Femur (tissue), 1 donor: Measurements from ENCODE around the gene GNAT1.

Experiments used
- DNase-seq: peaks from one replicate; pipeline ENCODE4 v3.0.0-alpha.2; 2017

The GNAT1 gene

GRCh38 chr3:50182533-50183099 lies 8.8 kb upstream of the GNAT1 start:
- no peak for DNase-seq

- DNase-seq: no peak
These were observed 7.7 kb upstream of the GNAT1 start for GRCh38 chr3:50183755-50184154.

DNA sequence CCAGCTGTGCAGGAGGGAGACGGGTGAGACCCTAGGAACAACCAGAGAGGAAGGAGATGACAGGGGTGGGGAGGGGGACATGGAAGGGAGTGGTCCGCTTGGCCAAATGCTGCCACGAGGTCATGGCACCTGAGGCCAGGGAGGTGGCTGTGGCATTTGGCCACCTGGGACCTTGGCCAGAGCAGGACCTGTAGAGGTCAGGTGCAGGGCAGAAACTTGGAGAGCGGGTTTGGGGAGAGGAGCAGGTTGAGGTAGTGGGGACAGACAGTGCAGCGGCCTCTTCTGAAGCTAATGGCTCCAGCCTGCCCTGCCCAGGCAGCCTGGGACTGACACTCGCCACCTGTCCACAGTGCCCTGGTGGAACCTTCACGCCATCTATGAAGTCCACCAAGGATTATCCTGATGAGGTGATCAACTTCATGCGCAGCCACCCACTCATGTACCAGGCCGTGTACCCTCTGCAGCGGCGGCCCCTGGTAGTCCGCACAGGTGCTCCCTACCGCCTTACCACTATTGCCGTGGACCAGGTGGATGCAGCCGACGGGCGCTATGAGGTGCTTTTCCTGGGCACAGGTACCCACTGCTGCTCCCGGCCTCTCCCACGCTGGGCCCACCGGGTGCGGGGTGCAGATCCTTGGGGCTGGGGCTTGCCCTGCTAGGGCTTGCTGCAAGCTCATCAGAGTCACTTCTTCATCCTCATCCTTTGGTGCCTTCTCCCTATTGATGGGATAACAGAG lies 7.0 kb upstream of the GNAT1 start:
- DNase-seq: no peak

GRCh38 chr3:50185230-50185629 lies 6.2 kb upstream of the GNAT1 start:
- no peak for DNase-seq

GRCh38 chr3:50186096-50186495 lies 5.3 kb upstream of the GNAT1 start:
- no peak for DNase-seq

- DNase-seq: no peak
These were observed 3.7 kb upstream of the GNAT1 start for GRCh38 chr3:50187750-50188149.

DNA sequence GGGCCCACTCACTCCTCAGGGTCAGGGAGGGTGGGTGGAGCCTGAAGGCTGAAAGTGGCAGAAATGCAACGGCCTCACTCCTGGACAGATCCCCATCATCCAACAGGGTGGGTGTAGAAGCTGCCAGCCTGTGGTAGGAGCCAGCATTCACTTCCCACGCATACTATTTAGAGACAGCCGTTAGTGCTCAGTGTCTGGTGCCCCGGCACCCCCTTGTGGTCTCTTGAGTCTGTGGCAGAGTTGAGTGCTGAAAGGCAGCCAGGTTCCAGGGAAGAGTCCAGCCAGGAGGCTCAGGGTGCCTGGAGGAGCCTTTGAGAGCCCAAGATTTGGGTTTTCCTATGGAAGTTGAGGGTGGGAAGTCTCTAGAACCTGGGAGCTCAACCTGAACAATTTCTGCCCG lies 2.1 kb upstream of the GNAT1 start:
- DNase-seq: peak; percentile 90

GRCh38 chr3:50189989-50190388 lies 1.4 kb upstream of the GNAT1 start:
- DNase-seq: no peak

DNA sequence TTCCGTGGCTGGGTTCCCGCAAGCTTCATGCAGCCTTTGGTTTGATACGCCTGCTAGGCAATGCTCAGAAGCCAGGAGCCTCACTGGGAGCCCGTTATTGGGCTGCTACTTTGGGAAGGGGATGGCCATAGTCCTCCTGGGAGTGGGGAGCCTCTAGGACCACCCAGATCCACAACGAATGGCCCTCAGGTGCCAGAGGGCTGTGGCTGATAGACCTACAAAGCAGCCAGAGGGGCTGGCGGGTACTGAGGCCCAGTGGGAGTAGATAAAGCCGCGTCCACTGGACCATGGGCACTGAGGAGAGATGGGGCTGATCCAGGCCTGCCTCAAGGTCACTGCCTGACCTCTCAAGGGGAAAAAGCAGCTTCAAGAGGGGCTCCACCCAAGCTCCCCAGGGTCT lies 714 bp downstream of the GNAT1 start:
- no peak for DNase-seq

DNA sequence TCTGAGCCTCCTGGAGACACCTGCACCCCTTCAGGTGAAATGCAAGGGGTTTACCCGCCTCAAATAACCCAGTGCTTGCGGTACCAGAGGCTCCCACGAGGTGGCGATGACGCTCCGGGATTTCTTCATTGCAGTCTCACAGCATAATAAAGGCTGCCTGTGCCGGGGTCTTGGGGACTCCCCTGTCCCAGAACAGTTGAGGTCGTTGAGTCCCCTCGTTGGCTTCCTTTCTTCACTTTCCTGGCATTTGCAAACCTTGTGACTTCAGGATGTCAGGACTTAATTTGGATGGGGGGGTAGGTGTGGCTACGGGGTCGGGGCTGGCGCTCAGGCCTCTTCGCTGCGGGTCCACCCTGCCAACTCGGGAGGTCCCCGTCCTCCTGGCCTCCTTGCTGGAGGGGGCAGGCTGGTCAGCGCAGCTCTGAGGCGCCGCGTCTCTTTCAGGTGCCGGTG lies 1.3 kb downstream of the GNAT1 start:
- DNase-seq: peak; percentile 82

GRCh38 chr3:50193286-50193685 lies 1.9 kb downstream of the GNAT1 start:
- DNase-seq: no peak

DNA sequence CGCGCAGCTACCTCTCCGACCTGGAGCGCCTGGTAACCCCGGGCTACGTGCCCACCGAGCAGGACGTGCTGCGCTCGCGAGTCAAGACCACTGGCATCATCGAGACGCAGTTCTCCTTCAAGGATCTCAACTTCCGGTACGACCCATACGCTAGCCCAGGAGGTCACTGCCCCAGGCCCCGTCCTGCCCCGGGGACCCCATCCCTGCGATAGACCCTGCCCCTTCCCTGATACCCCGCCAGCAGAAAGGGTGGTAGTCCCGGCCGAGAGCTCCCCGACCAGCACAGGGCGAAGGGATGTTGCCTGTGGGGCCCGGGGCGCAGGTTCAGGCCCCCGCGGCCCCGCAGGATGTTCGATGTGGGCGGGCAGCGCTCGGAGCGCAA lies 2.3 kb downstream of the GNAT1 start:
- DNase-seq: no peak

DNA sequence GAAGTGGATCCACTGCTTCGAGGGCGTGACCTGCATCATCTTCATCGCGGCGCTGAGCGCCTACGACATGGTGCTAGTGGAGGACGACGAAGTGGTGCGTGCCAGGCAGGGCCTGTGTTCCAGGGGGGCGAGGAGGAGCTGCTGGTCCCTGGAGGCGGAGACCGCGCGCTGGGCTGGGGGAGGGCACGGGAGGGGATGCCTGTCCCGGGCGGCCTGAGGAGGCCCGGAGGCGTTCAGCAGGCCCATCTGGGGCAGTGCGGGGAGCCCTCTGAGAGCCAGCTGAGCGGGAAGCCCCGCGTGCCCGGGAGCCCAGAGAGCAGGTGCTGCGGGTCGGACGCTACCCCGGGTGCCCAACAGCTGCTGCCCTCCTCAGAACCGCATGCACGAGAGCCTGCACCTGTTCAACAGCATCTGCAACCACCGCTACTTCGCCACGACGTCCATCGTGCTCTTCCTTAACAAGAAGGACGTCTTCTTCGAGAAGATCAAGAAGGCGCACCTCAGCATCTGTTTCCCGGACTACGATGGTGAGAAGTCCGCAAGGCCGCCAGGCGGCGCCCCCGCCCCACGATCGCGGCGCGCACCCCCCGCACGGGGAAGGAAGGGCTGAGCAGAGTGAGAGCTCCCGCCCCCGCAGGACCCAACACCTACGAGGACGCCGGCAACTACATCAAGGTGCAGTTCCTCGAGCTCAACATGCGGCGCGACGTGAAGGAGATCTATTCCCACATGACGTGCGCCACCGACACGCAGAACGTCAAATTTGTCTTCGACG lies 2.9 kb downstream of the GNAT1 start:
- peak; percentile 84 for DNase-seq

- DNase-seq: no peak
These were observed 3.6 kb downstream of the GNAT1 start for GRCh38 chr3:50194903-50195500.

- DNase-seq: no peak
These were observed 4.3 kb downstream of the GNAT1 start for GRCh38 chr3:50195501-50196252.

GRCh38 chr3:50196253-50196801 lies 4.9 kb downstream of the GNAT1 start:
- DNase-seq: no peak

DNA sequence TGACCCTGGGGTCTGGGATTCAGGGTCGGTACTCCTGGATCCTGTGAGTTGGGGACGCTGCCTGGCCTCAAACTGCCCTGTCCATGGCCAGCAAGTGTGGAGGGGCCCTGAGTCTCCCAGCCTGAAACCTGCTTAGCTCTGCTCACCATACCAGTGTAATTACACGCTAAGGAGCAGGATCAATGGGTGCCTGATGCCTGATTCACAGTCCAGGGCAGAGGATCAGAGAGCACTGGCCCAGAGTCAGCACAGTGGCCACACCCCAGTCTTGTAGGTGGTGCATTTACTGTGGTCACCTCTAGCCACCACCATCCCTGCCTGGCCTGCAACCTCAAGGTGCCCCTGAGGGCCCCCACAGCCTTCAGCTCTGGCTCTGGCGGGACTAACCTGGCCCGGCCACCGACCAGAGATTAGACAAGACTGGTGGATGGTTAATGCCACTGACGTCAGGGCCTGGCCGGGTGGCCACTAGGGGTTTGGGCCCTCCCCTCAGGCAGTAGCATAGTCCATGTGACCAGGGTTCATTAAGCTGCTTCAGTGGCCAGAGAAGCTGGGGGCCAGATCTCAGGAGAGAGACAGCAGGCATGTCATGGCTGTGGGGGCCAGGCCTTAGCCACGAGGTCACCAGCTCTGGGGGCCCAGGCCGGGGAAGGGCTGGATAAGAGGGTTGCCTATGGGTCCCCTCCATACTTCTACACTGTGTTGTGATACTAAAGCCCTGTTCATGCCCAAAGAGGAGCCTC lies 10.3 kb downstream of the GNAT1 start:
- DNase-seq: no peak

DNA sequence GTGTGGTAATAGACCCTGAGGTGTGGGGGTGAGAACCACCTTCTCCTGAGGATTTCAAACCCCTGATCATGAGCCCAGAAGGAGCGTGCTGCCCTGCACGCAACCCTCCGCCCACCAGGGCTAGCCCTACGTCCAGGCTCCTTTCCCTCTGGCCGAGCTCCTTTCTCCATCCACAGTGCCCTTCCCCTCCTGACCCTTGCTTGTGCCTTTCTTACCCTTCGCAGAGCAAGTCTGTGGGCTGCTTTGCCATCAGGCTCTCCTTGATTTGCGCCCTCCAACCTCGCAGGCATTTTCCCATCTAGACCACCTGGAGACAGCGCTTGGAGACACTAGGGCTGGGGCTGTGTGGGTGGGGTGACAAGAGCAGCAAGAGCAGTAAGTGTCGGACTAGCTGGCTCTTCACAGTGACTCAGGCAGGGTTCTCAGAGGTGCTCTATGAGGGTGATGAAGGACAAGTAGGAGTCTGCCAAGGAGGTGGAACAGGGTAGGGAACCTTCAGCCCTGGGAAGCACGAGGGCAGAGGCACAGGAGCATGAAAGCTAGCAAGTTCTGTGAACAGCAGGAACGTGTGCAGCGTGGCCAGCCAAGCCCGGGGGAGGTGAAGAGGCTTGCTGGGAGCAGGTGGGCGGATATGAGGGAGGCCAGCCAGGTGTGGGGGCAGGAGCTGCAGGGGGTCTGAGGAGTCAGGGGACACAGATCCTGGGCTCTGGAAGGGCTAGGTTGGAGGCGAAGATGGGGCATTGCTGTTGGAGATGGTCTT lies 11.1 kb downstream of the GNAT1 start:
- no peak for DNase-seq

GRCh38 chr3:50203113-50203808 lies 11.9 kb downstream of the GNAT1 start:
- no peak for DNase-seq
